ENCODE results near the gene MFAP3. TPM values are rescaled to one million over a fixed set of nuclear protein-coding genes. Genes with fewer than 3 reads are reported as not detected.

MFAP3 gene
- total and polyA plus RNA-seq, 7 donors: 2.4 to 34.6 (median 25.7) TPM

DNA sequence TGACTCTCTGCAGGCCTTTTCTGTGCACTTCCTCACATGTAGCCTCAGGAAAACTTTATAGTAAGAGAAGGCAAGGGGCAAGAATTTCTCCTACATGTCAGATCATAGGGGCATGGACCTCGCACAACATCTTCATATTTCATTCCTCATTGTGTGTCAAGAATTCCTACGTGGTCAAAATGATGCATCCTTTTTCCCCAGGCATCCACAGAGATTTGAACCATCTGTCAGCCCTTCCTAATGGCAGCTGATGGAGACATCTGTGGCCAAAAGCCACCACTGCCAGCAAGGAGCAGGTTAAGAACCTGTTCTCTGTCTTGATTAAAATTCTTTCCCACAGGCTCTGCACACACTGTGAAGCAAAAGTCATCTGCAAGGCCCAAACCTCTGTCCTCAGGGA, 42.5 kb downstream of the MFAP3 start:
- 89% methylated on average over 2 of the region's 2 CpGs for WGBS, 2 donors
- intact Hi-C loops (cut with DNase I): no loop called here
- no peak overlapping the region for H3K4me3 ChIP-seq

GRCh38 chr5:154084062-154084639, 45.4 kb downstream of the MFAP3 start:
- no peaks in the 10 kb centered on the region for H3K9me3 ChIP-seq
- no peaks in the 10 kb centered on the region for H3K27me3 ChIP-seq
- intact Hi-C loops (cut with DNase I): no loop called here
- no peak overlapping the region for H3K4me3 ChIP-seq
- WGBS, 2 donors: 93% methylated on average over 5 of the region's 5 CpGs
- TF ChIP-seq CTCF (IDR thresholded peaks at IDR 0.05): no peak
- TF ChIP-seq EP300 (IDR thresholded peaks at IDR 0.05): no peak
- no peak for TF ChIP-seq POLR2AphosphoS5 (IDR thresholded peaks at IDR 0.05)
- TF ChIP-seq POLR2A (IDR thresholded peaks at IDR 0.05): no peak
- no peaks in the 10 kb centered on the region for H3K4me1 ChIP-seq
- H3K36me3 ChIP-seq: no peaks in the 10 kb centered on the region
- DNase-seq: no peak
- H3K27ac ChIP-seq: no peak overlapping the region

More for the DNA sequence above, 42.5 kb downstream of the MFAP3 start:
- H3K36me3 ChIP-seq: no peaks in the 10 kb centered on the region
- H3K4me1 ChIP-seq: peaks cover 0 to 3% (median 0%) of the 10 kb centered on the region in 4 donors
- no peaks in the 10 kb centered on the region for H3K27me3 ChIP-seq
- H3K27ac ChIP-seq: no peak overlapping the region
- H3K9me3 ChIP-seq: no peaks in the 10 kb centered on the region
- TF ChIP-seq POLR2A (IDR thresholded peaks at IDR 0.05) (no peak), POLR2AphosphoS5 (IDR thresholded peaks at IDR 0.05) (no peak), CTCF (IDR thresholded peaks at IDR 0.05) (no peak), EP300 (IDR thresholded peaks at IDR 0.05) (no peak)
- DNase-seq: no peak

- no peaks in the 10 kb centered on the region for H3K36me3 ChIP-seq
- no peaks in the 10 kb centered on the region for H3K9me3 ChIP-seq
- no peak for DNase-seq
- intact Hi-C loops (cut with DNase I): no loop called here
- peaks cover 0 to under 1% (median 0%) of the 10 kb centered on the region in 4 donors for H3K4me1 ChIP-seq
- WGBS, 2 donors: 67 to 80% methylated on average over 3 of the region's 3 CpGs
- no peak overlapping the region for H3K27ac ChIP-seq
- no peak overlapping the region for H3K4me3 ChIP-seq
- H3K27me3 ChIP-seq: no peaks in the 10 kb centered on the region
- TF ChIP-seq EP300 (IDR thresholded peaks at IDR 0.05) (no peak), CTCF (IDR thresholded peaks at IDR 0.05) (no peak), POLR2A (IDR thresholded peaks at IDR 0.05) (no peak)
These were observed 47.4 kb downstream of the MFAP3 start for GRCh38 chr5:154086146-154086545.

DNA sequence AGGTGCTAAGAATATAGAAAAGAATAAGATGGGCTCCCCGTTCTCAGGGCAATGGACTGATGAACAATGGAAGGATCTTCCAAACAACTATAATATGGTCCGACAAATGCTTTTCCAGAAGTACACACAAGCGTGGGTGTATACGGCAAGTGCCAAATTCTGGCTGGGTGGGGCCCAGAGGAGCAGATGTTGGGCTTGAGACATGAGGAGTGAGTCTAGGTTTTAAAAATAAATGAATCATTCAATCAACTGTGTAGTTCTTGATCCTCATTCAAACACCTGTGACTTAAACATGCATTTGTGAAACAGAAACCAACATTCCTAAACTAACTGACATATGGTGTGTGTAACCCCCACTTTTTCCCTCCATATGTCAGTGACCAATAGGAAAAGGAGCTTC, 47.9 kb downstream of the MFAP3 start:
- H3K27me3 ChIP-seq: no peaks in the 10 kb centered on the region
- H3K4me3 ChIP-seq: no peak overlapping the region
- 81 to 85% methylated on average over 4 of the region's 4 CpGs for WGBS, 2 donors
- H3K9me3 ChIP-seq: no peaks in the 10 kb centered on the region
- intact Hi-C loops (cut with DNase I): no loop called here
- DNase-seq: no peak
- peaks cover 0 to 6% (median 2%) of the 10 kb centered on the region in 4 donors for H3K4me1 ChIP-seq
- H3K36me3 ChIP-seq: no peaks in the 10 kb centered on the region
- no peak overlapping the region for H3K27ac ChIP-seq
- TF ChIP-seq POLR2AphosphoS5 (IDR thresholded peaks at IDR 0.05) (no peak), POLR2A (IDR thresholded peaks at IDR 0.05) (no peak), EP300 (IDR thresholded peaks at IDR 0.05) (no peak), CTCF (IDR thresholded peaks at IDR 0.05) (no peak)

- no peaks in the 10 kb centered on the region for H3K27me3 ChIP-seq
- 23 to 39% methylated on average over 2 of the region's 2 CpGs for WGBS, 2 donors
- no peaks in the 10 kb centered on the region for H3K9me3 ChIP-seq
- no peak for DNase-seq
- H3K4me1 ChIP-seq: peaks cover 0 to 12% (median 7%) of the 10 kb centered on the region in 4 donors
- no peaks in the 10 kb centered on the region for H3K36me3 ChIP-seq
- no peak for TF ChIP-seq POLR2AphosphoS5 (IDR thresholded peaks at IDR 0.05)
- no peak for TF ChIP-seq CTCF (IDR thresholded peaks at IDR 0.05)
- no peak for TF ChIP-seq POLR2A (IDR thresholded peaks at IDR 0.05)
- TF ChIP-seq EP300 (IDR thresholded peaks at IDR 0.05): no peak
- no peak overlapping the region for H3K4me3 ChIP-seq
- intact Hi-C loops (cut with DNase I): no loop called here
- H3K27ac ChIP-seq: no peak overlapping the region
These were observed 48.5 kb downstream of the MFAP3 start for GRCh38 chr5:154087260-154087659.
